HepG2 (cell line): ENCODE data around the gene DLX3. TPM values are rescaled to one million over a fixed set of nuclear protein-coding genes. Genes with fewer than 3 reads are reported as not detected.

Experiments used
- CCAR2 ChIP-seq: fragments of 200-400 bp; formaldehyde crosslinking; optimal IDR thresholded peaks from 2 replicates; pipeline ENCODE3; 2018; ENCODE audit warnings: low read depth, mild to moderate bottlenecking, low read length, moderate library complexity
- DRAP1 ChIP-seq: IDR thresholded peaks from 2 replicates; pipeline ENCODE4 v1.6.1; 2016; ENCODE audit warnings: missing genetic modification reagents, missing compliant biosample characterization
- EEA1 ChIP-seq: sonication (generic); formaldehyde crosslinking; IDR thresholded peaks from 2 replicates; pipeline ENCODE4 v1.5.1; 2020; ENCODE audit warnings: mild to moderate bottlenecking, missing genetic modification reagents, borderline replicate concordance
- GABPB1 ChIP-seq: IDR thresholded peaks from 2 replicates; pipeline ENCODE4 v1.6.1; 2016; ENCODE audit warnings: mild to moderate bottlenecking, missing genetic modification reagents, moderate library complexity, missing compliant biosample characterization
- GLI4 ChIP-seq: sonication (generic); formaldehyde crosslinking; IDR thresholded peaks from 2 replicates; pipeline ENCODE4 v1.5.1; 2020; ENCODE audit warnings: missing genetic modification reagents, mild to moderate bottlenecking, moderate library complexity, borderline replicate concordance
- GPN1 ChIP-seq: sonication (generic); formaldehyde crosslinking; IDR thresholded peaks from 2 replicates; pipeline ENCODE4 v1.5.1; 2020; ENCODE audit warnings: missing genetic modification reagents, borderline replicate concordance
- HES4 ChIP-seq: sonication (generic); formaldehyde crosslinking; IDR thresholded peaks from 2 replicates; pipeline ENCODE4 v1.9.0; 2021; ENCODE audit warnings: mild to moderate bottlenecking, missing genetic modification reagents, borderline replicate concordance
- HMG20A ChIP-seq: IDR thresholded peaks from 2 replicates; pipeline ENCODE4 v1.6.1; 2016; ENCODE audit warnings: borderline replicate concordance
- KDM5B ChIP-seq: sonication (generic); formaldehyde crosslinking; IDR thresholded peaks from 2 replicates; pipeline ENCODE4 v1.4.0; 2020; ENCODE audit warnings: missing genetic modification reagents, mild to moderate bottlenecking, borderline replicate concordance
- KDM6A ChIP-seq: IDR thresholded peaks from 2 replicates; pipeline ENCODE4 v1.6.1; 2016; ENCODE audit warnings: low read depth
- KLF11 ChIP-seq: IDR thresholded peaks from 2 replicates; pipeline ENCODE4 v1.6.1; 2016; ENCODE audit warnings: missing compliant biosample characterization
- MED8 ChIP-seq: sonication (generic); formaldehyde crosslinking; IDR thresholded peaks from 2 replicates; pipeline ENCODE4 v1.8.1; 2023; ENCODE audit warnings: mild to moderate bottlenecking, missing genetic modification reagents; ENCODE audit not compliant: insufficient replicate concordance
- MIER3 ChIP-seq: IDR thresholded peaks from 2 replicates; pipeline ENCODE4 v1.6.1; 2016; ENCODE audit warnings: missing compliant biosample characterization, borderline replicate concordance
- RXRA ChIP-seq: sonication (generic); formaldehyde crosslinking; IDR thresholded peaks from 2 replicates; pipeline ENCODE4 v1.5.1; 2020; ENCODE audit warnings: missing genetic modification reagents
- SAFB2 ChIP-seq: sonication (generic); formaldehyde crosslinking; IDR thresholded peaks from 2 replicates; pipeline ENCODE4 v1.5.1; 2020; ENCODE audit warnings: missing genetic modification reagents, low read depth, mild to moderate bottlenecking, borderline replicate concordance
- SAP130 ChIP-seq: IDR thresholded peaks from 2 replicates; pipeline ENCODE4 v1.6.1; 2016; ENCODE audit warnings: low read depth
- SMARCC2 ChIP-seq: fragments of 450-650 bp; IDR thresholded peaks from 2 replicates; pipeline ENCODE4 v1.6.1; 2017; ENCODE audit warnings: antibody characterized with exemption, mild to moderate bottlenecking
- TOE1 ChIP-seq: sonication (generic); formaldehyde crosslinking; IDR thresholded peaks from 2 replicates; pipeline ENCODE4 v1.4.0; 2020; ENCODE audit warnings: mild to moderate bottlenecking, missing genetic modification reagents
- ZFP91 ChIP-seq: sonication (generic); formaldehyde crosslinking; IDR thresholded peaks from 2 replicates; pipeline ENCODE4 v1.9.0; 2022; ENCODE audit warnings: missing genetic modification reagents, mild to moderate bottlenecking, borderline replicate concordance
- ZNF124 ChIP-seq: sonication (generic); formaldehyde crosslinking; IDR thresholded peaks from 2 replicates; pipeline ENCODE4 v1.4.0; 2020; ENCODE audit warnings: missing genetic modification reagents
- ZNF563 ChIP-seq: sonication (generic); formaldehyde crosslinking; IDR thresholded peaks from 2 replicates; pipeline ENCODE4 v1.8.0; 2022; ENCODE audit warnings: mild to moderate bottlenecking, moderate library complexity, missing genetic modification reagents
- ZNF670 ChIP-seq: sonication (generic); formaldehyde crosslinking; IDR thresholded peaks from 2 replicates; pipeline ENCODE4 v1.8.0; 2022; ENCODE audit warnings: mild to moderate bottlenecking, missing genetic modification reagents, borderline replicate concordance
- ZNF691 ChIP-seq: sonication (generic); formaldehyde crosslinking; IDR thresholded peaks from 2 replicates; pipeline ENCODE4 v1.4.0; 2020; ENCODE audit warnings: missing genetic modification reagents, low read depth, mild to moderate bottlenecking, borderline replicate concordance
- polyA plus RNA-seq, 8 experiments: library from polyadenylated mRNA; depleted of rRNA in 3 of 8; stranded (reverse) in 7 of 8; unstranded in 1 of 8; fragments of >200 nt; fragmentation: Illumina TruSeq in 4 of 8; extraction: Trizol in 4 of 8; gene quantifications; 2 replicates each; pipeline versions ENCODE4 v1.2.1 to v1.2.3, GENCODE V29; 2011 to 2016; ENCODE audit warnings: low read depth in 4 of 8, missing spikeins in 1 of 8, mixed read lengths in 1 of 8; ENCODE audit not compliant: insufficient read depth in 1 of 8
- total RNA-seq, 5 experiments: library from RNA; depleted of rRNA; stranded (reverse); fragments of >200 nt; fragmentation: Illumina TruSeq; extraction: Trizol; gene quantifications; 2 replicates each; pipeline ENCODE4 v1.2.3, GENCODE V29; 2016; ENCODE audit warnings: low read depth in 1 of 5
- TF ChIP-seq, protein P1 (sequence below): sonication (generic); formaldehyde crosslinking; IDR thresholded peaks from 2 replicates; pipeline ENCODE4 v1.5.0; 2020; ENCODE audit warnings: mild to moderate bottlenecking, missing genetic modification reagents, borderline replicate concordance

DLX3 gene
- total and polyA plus RNA-seq, 2 of the 13 experiments (the other 11 are each of a cell fraction or from before 2014, with no cell fraction given), result 0.03 TPM; not detected in 1

- TF ChIP-seq TOE1 (CRISPR knock-in tag) (no peak), SAP130 (peak; percentile 56; the same call in 1 of the 2 replicates), ZFP91 (CRISPR knock-in tag) (peak; percentile 73), SMARCC2 (no peak), CCAR2 (no peak), MED8 (no peak), KDM6A (CRISPR knock-in tag) (no peak), SAFB2 (CRISPR knock-in tag) (no peak), ZNF691 (CRISPR knock-in tag) (peak; percentile 76; the same call in 1 of the 2 replicates), DRAP1 (CRISPR knock-in tag) (no peak), KLF11 (CRISPR knock-in tag) (no peak), HMG20A (CRISPR knock-in tag) (no peak), GLI4 (no peak), HES4 (CRISPR knock-in tag) (no peak), ZNF670 (CRISPR knock-in tag) (no peak), MIER3 (peak; percentile 25; the same call in 1 of the 2 replicates), KDM5B (CRISPR knock-in tag) (no peak; the same call in 1 of the 2 replicates), RXRA (CRISPR knock-in tag) (no peak), GABPB1 (CRISPR knock-in tag) (peak; percentile 82), GPN1 (CRISPR knock-in tag) (no peak), ZNF563 (no peak), ZNF124 (CRISPR knock-in tag) (peak; percentile 74; the same call in 1 of the 2 replicates), EEA1 (0 out of 2 replicates have a peak, but pooled peaks have one; percentile 39)
- TF ChIP-seq, protein P1, sequence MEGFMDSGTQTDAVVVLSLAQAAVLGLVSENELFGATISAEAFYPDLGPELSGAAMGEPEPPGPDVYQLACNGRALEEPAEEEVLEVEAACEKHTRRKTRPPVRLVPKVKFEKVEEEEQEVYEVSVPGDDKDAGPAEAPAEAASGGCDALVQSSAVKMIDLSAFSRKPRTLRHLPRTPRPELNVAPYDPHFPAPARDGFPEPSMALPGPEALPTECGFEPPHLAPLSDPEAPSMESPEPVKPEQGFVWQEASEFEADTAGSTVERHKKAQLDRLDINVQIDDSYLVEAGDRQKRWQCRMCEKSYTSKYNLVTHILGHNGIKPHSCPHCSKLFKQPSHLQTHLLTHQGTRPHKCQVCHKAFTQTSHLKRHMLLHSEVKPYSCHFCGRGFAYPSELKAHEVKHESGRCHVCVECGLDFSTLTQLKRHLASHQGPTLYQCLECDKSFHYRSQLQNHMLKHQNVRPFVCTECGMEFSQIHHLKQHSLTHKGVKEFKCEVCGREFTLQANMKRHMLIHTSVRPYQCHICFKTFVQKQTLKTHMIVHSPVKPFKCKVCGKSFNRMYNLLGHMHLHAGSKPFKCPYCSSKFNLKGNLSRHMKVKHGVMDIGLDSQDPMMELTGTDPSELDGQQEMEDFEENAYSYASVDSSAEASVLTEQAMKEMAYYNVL (CRISPR knock-in tag), result no peak
These were observed 3.0 kb upstream of the DLX3 start (continued) for GRCh38 chr17:49997773-49998703.
